CD14-positive monocyte (primary cell): ENCODE results near the gene NUP62. TPM values are rescaled to one million over a fixed set of nuclear protein-coding genes. Genes with fewer than 3 reads are reported as not detected.
A peak's percentile ranks its signal among the peaks of the same experiment; 100 is the strongest.

ENCODE experiments used
- DNase-seq, 3 donors: peaks; one replicate each; pipeline ENCODE4 v3.0.0-alpha.2; 2011 to 2022
- H2AFZ ChIP-seq: 2 replicates; pipeline ENCODE4 v1.6.0; 2012; ENCODE audit warnings: mild to moderate bottlenecking, low read depth, low read length, inconsistent platforms; ENCODE audit not compliant: insufficient read depth, poor library complexity, severe bottlenecking
- H3K27ac ChIP-seq, 2 donors: 1 replicate in 1 of 2; 2 replicates in 1 of 2; pipeline ENCODE4 v1.5.1; 2012 to 2013; ENCODE audit warnings: low read length in 2 of 2, control low read depth in 1 of 2, inconsistent platforms in 1 of 2, low read depth in 1 of 2, mild to moderate bottlenecking in 1 of 2
- H3K27me3 ChIP-seq, 2 donors: one replicate each; pipeline versions ENCODE4 v1.6.0 to v1.6.1; 2011 to 2013; ENCODE audit warnings: low read length in 2 of 2; ENCODE audit not compliant: control insufficient read depth in 2 of 2, insufficient read depth in 2 of 2
- H3K36me3 ChIP-seq, 2 donors: replicated peaks in 1 of 2; 1 replicate in 1 of 2; 2 replicates in 1 of 2; pipeline versions ENCODE4 v1.5.1 to v1.6.1; 2012 to 2013; ENCODE audit warnings: low read length in 2 of 2, control low read depth in 1 of 2, inconsistent platforms in 1 of 2, mild to moderate bottlenecking in 1 of 2; ENCODE audit not compliant: insufficient read depth in 2 of 2, control insufficient read depth in 1 of 2
- H3K4me1 ChIP-seq, 2 donors: 1 replicate in 1 of 2; 2 replicates in 1 of 2; pipeline versions ENCODE4 v1.5.1 to v1.6.1; 2012 to 2013; ENCODE audit warnings: low read length in 2 of 2, control low read depth in 1 of 2, inconsistent platforms in 1 of 2, mild to moderate bottlenecking in 1 of 2, moderate library complexity in 1 of 2; ENCODE audit not compliant: insufficient read depth in 2 of 2, control insufficient read depth in 1 of 2
- H3K4me2 ChIP-seq: replicated peaks from 2 replicates; pipeline ENCODE3; 2012; ENCODE audit warnings: low read length, moderate library complexity, mild to moderate bottlenecking; ENCODE audit not compliant: poor library complexity, severe bottlenecking; ENCODE audit errors: extremely low read depth
- H3K4me3 ChIP-seq, 3 experiments: fragments of 200-600 bp in 1 of 3; sonication (generic) in 1 of 3; replicated peaks in 1 of 3; 1 replicate in 2 of 3; 2 replicates in 1 of 3; pipeline ENCODE4 v1.5.1; 2011 to 2013; ENCODE audit warnings: low read length in 3 of 3, mild to moderate bottlenecking in 3 of 3, control low read depth in 2 of 3, low read depth in 2 of 3, inconsistent platforms in 1 of 3, moderate library complexity in 1 of 3
- H3K79me2 ChIP-seq: 2 replicates; pipeline ENCODE4 v1.6.0; 2012; ENCODE audit warnings: mild to moderate bottlenecking, control low read depth, inconsistent platforms, low read length, moderate library complexity; ENCODE audit not compliant: insufficient read depth
- H3K9ac ChIP-seq: 2 replicates; pipeline ENCODE4 v1.6.0; 2017; ENCODE audit warnings: low read length, mild to moderate bottlenecking; ENCODE audit not compliant: insufficient read depth, poor library complexity, severe bottlenecking
- H3K9me3 ChIP-seq, 2 donors: replicated peaks in 1 of 2; 1 replicate in 1 of 2; 2 replicates in 1 of 2; pipeline versions ENCODE4 v1.5.1 to v1.6.1; 2012 to 2013; ENCODE audit warnings: low read length in 2 of 2, control low read depth in 1 of 2; ENCODE audit not compliant: control insufficient read depth in 1 of 2, insufficient read depth in 1 of 2
- H4K20me1 ChIP-seq: 2 replicates; pipeline ENCODE4 v1.6.0; 2012; ENCODE audit warnings: mild to moderate bottlenecking, low read length, control low read depth, moderate library complexity; ENCODE audit not compliant: insufficient read depth
- H3K27ac Mint-ChIP-seq, 7 donors: one replicate each; pipeline ENCODE4 v1.8.0; 2020; ENCODE audit warnings: mild to moderate bottlenecking in 7 of 7, mixed read lengths in 7 of 7, moderate library complexity in 6 of 7, inconsistent platforms in 2 of 7
- H3K27me3 Mint-ChIP-seq, 3 donors: one replicate each; pipeline ENCODE4 v1.8.0; 2021 to 2022; ENCODE audit warnings: low read depth in 3 of 3, mild to moderate bottlenecking in 3 of 3, mixed read lengths in 3 of 3, moderate library complexity in 3 of 3, inconsistent platforms in 1 of 3
- H3K36me3 Mint-ChIP-seq, 2 donors: one replicate each; pipeline ENCODE4 v1.8.0; 2020; ENCODE audit warnings: mixed read lengths in 2 of 2, inconsistent platforms in 1 of 2, mild to moderate bottlenecking in 1 of 2
- H3K4me1 Mint-ChIP-seq: one replicate; pipeline ENCODE4 v1.8.0; 2020; ENCODE audit warnings: mild to moderate bottlenecking, mixed read lengths
- H3K4me3 Mint-ChIP-seq, 2 donors: one replicate each; pipeline ENCODE4 v1.8.0; 2020; ENCODE audit warnings: mild to moderate bottlenecking in 2 of 2, mixed read lengths in 2 of 2, moderate library complexity in 1 of 2
- H3K9me3 Mint-ChIP-seq, 7 donors: one replicate each; pipeline ENCODE4 v1.8.0; 2020 to 2022; ENCODE audit warnings: mixed read lengths in 7 of 7, mild to moderate bottlenecking in 6 of 7, moderate library complexity in 6 of 7, inconsistent platforms in 2 of 7
- CTCF ChIP-seq: fragments of 200-600 bp; IDR thresholded peaks from one replicate; pipeline ENCODE4 v1.8.0; 2022; ENCODE audit warnings: antibody characterized with exemption, mild to moderate bottlenecking
- WGBS: methylation state at CpG from one replicate; pipeline ENCODE4 v1.1.5; 2013; ENCODE audit warnings: missing lambda C conversion rate; ENCODE audit not compliant: insufficient coverage; 5-methylcytosine and 5-hydroxymethylcytosine counted together
- intact Hi-C, 2 donors: fragments of 100-400 bp; cut with micrococcal nuclease; formaldehyde crosslinking; loops; one replicate each; pipeline versions ENCODE4 v1.15.0 to v1.15.1; 2023
- polyA plus RNA-seq, 3 donors: library from polyadenylated mRNA; depleted of rRNA in 1 of 3; unstranded in 2 of 3; stranded (reverse) in 1 of 3; fragments of 300-500 nt in 2 of 3; fragments of >200 nt in 1 of 3; fragmentation: Illumina TruSeq in 2 of 3; gene quantifications; 1 replicate in 2 of 3; 2 replicates in 1 of 3; pipeline ENCODE4 v1.2.3, GENCODE V29; 2012 to 2021

Gene NUP62
- polyA plus RNA-seq, 3 donors, result 32.3 to 62.2 (median 48.6) TPM

GRCh38 chr19:49863254-49863934, 65.9 kb downstream of the NUP62 start:
- Histone ChIP-seq H4K20me1 (peaks cover 65% of the 10 kb centered on the region), H3K9ac (no peak overlapping the region), H3K27me3 (no peaks in the 10 kb centered on the region), H3K36me3 (peaks cover 49 to 58% of the 10 kb centered on the region in 2 donors), H3K79me2 (peaks cover 42% of the 10 kb centered on the region), H3K4me3 (no peak overlapping the region), H3K27ac (no peak overlapping the region), H3K9me3 (no peaks in the 10 kb centered on the region), H3K4me1 (peaks cover 32 to 36% of the 10 kb centered on the region in 2 donors), H2AFZ (no peak overlapping the region), H3K4me2 (no peak overlapping the region)
- peaks cover 40 to 67% of the 10 kb centered on the region in 2 donors for H3K36me3 Mint-ChIP-seq
- H3K27ac Mint-ChIP-seq, result peak overlapping the region in 3 of 7 donors; percentile 14 to 77 (median 37)
- peaks cover 36% of the 10 kb centered on the region for H3K4me1 Mint-ChIP-seq
- 97% methylated on average over 19 of the region's 24 CpGs for WGBS
- no peak overlapping the region for H3K4me3 Mint-ChIP-seq
- intact Hi-C loops, result no loop called here
- H3K27me3 Mint-ChIP-seq, result no peaks in the 10 kb centered on the region
- DNase-seq, result no peak
- no peak for TF ChIP-seq CTCF
- no peaks in the 10 kb centered on the region for H3K9me3 Mint-ChIP-seq

GRCh38 chr19:49862391-49863253, 66.7 kb downstream of the NUP62 start:
- no peak for DNase-seq
- Mint-ChIP-seq H3K4me1 (peaks cover 30% of the 10 kb centered on the region), H3K9me3 (no peaks in the 10 kb centered on the region), H3K27me3 (no peaks in the 10 kb centered on the region), H3K36me3 (peaks cover 45 to 74% of the 10 kb centered on the region in 2 donors), H3K27ac (peak overlapping the region in 2 of 7 donors; percentile 37 to 77), H3K4me3 (no peak overlapping the region)
- peak; percentile 12 for TF ChIP-seq CTCF
- 84% methylated on average over 39 of the region's 49 CpGs for WGBS
- intact Hi-C loops, result no loop called here
- Histone ChIP-seq H2AFZ (no peak overlapping the region), H4K20me1 (peaks cover 73% of the 10 kb centered on the region), H3K4me1 (peaks cover 24 to 29% of the 10 kb centered on the region in 2 donors), H3K4me3 (no peak overlapping the region), H3K27ac (no peak overlapping the region), H3K27me3 (no peaks in the 10 kb centered on the region), H3K79me2 (peaks cover 42% of the 10 kb centered on the region), H3K9ac (no peak overlapping the region), H3K36me3 (peaks cover 54 to 66% of the 10 kb centered on the region in 2 donors), H3K4me2 (no peak overlapping the region), H3K9me3 (no peaks in the 10 kb centered on the region)
